Mucosa of rectum (tissue), 2 donors: Measurements from ENCODE around the gene RSRC1.
"Not testable (repeated sequence)": the region's sequence is repeated elsewhere in the genome, so short reads cannot be mapped to it uniquely, and the experiment has no call there.

Source experiments
- H3K27ac ChIP-seq, 2 donors: one replicate each; pipeline ENCODE4 v1.7.0; 2013; ENCODE audit warnings: inconsistent platforms in 2 of 2, low read depth in 2 of 2, low read length in 2 of 2
- H3K27me3 ChIP-seq, 2 donors: one replicate each; pipeline ENCODE4 v1.7.0; 2013; ENCODE audit warnings: low read length in 2 of 2; ENCODE audit not compliant: control insufficient read depth in 2 of 2, insufficient read depth in 2 of 2
- H3K36me3 ChIP-seq, 2 donors: one replicate each; pipeline ENCODE4 v1.7.0; 2013; ENCODE audit warnings: low read length in 2 of 2; ENCODE audit not compliant: control insufficient read depth in 2 of 2, insufficient read depth in 2 of 2
- H3K4me1 ChIP-seq, 2 donors: one replicate each; pipeline ENCODE4 v1.7.0; 2013; ENCODE audit warnings: low read length in 2 of 2, mild to moderate bottlenecking in 1 of 2; ENCODE audit not compliant: control insufficient read depth in 2 of 2, insufficient read depth in 2 of 2
- H3K4me3 ChIP-seq, 2 donors: one replicate each; pipeline ENCODE4 v1.7.0; 2013; ENCODE audit warnings: low read length in 2 of 2
- H3K9ac ChIP-seq, 2 donors: one replicate each; pipeline ENCODE4 v1.7.0; 2013; ENCODE audit warnings: low read length in 2 of 2, low read depth in 1 of 2, mild to moderate bottlenecking in 1 of 2
- H3K9me3 ChIP-seq, 2 donors: one replicate each; pipeline ENCODE4 v1.7.0; 2013; ENCODE audit warnings: low read length in 2 of 2; ENCODE audit not compliant: control insufficient read depth in 2 of 2
- donor health status: healthy.
- donor health status: Normal muscosa, but diverticular disease.

The RSRC1 gene

GRCh38 chr3:158494673-158495072 lies 384.8 kb downstream of the RSRC1 start:
- Histone ChIP-seq H3K36me3 (no peaks in the 10 kb centered on the region), H3K27me3 (no peaks in the 10 kb centered on the region), H3K4me3 (no peak overlapping the region)

GRCh38 chr3:158495398-158495902 lies 385.6 kb downstream of the RSRC1 start:
- H3K9ac ChIP-seq, H3K4me3 ChIP-seq, H3K27me3 ChIP-seq, H3K36me3 ChIP-seq, H3K9me3 ChIP-seq, H3K4me1 ChIP-seq, H3K27ac ChIP-seq: not testable (repeated sequence)

More at GRCh38 chr3:158494673-158495072, 384.8 kb downstream of the RSRC1 start:
- no peaks in the 10 kb centered on the region for H3K9me3 ChIP-seq
- no peak overlapping the region for H3K9ac ChIP-seq
- no peak overlapping the region for H3K27ac ChIP-seq
- peaks cover 2 to 3% of the 10 kb centered on the region in 2 donors for H3K4me1 ChIP-seq

GRCh38 chr3:158505117-158505516 lies 395.2 kb downstream of the RSRC1 start:
- Histone ChIP-seq H3K9ac (no peak overlapping the region), H3K4me3 (no peak overlapping the region), H3K9me3 (no peaks in the 10 kb centered on the region), H3K27me3 (no peaks in the 10 kb centered on the region), H3K27ac (no peak overlapping the region), H3K36me3 (no peaks in the 10 kb centered on the region), H3K4me1 (no peaks in the 10 kb centered on the region)

GRCh38 chr3:158506456-158506855 lies 396.6 kb downstream of the RSRC1 start:
- no peak overlapping the region for H3K4me3 ChIP-seq
- no peaks in the 10 kb centered on the region for H3K4me1 ChIP-seq
- H3K36me3 ChIP-seq: no peaks in the 10 kb centered on the region
- H3K9me3 ChIP-seq: no peaks in the 10 kb centered on the region
- no peak overlapping the region for H3K9ac ChIP-seq
- no peak overlapping the region for H3K27ac ChIP-seq
- no peaks in the 10 kb centered on the region for H3K27me3 ChIP-seq

GRCh38 chr3:158508481-158508880 lies 398.6 kb downstream of the RSRC1 start:
- Histone ChIP-seq H3K4me3 (no peak overlapping the region), H3K36me3 (no peaks in the 10 kb centered on the region), H3K27ac (no peak overlapping the region), H3K9me3 (no peaks in the 10 kb centered on the region), H3K9ac (no peak overlapping the region), H3K4me1 (no peaks in the 10 kb centered on the region), H3K27me3 (no peaks in the 10 kb centered on the region)

GRCh38 chr3:158509891-158510290 lies 400.0 kb downstream of the RSRC1 start:
- Histone ChIP-seq H3K9ac (no peak overlapping the region), H3K36me3 (no peaks in the 10 kb centered on the region), H3K27me3 (no peaks in the 10 kb centered on the region), H3K4me3 (no peak overlapping the region), H3K27ac (no peak overlapping the region), H3K4me1 (no peaks in the 10 kb centered on the region), H3K9me3 (no peaks in the 10 kb centered on the region)

GRCh38 chr3:158516729-158517128 lies 406.8 kb downstream of the RSRC1 start:
- not testable (repeated sequence) for H3K9me3 ChIP-seq, H3K4me1 ChIP-seq, H3K4me3 ChIP-seq, H3K9ac ChIP-seq, H3K36me3 ChIP-seq, H3K27me3 ChIP-seq, H3K27ac ChIP-seq

GRCh38 chr3:158519776-158520175 lies 409.9 kb downstream of the RSRC1 start:
- Histone ChIP-seq H3K9ac (no peak overlapping the region), H3K4me3 (no peak overlapping the region), H3K4me1 (no peaks in the 10 kb centered on the region), H3K27ac (no peak overlapping the region), H3K36me3 (no peaks in the 10 kb centered on the region), H3K27me3 (no peaks in the 10 kb centered on the region), H3K9me3 (no peaks in the 10 kb centered on the region)

- no peak overlapping the region for H3K27ac ChIP-seq
These were observed 410.5 kb downstream of the RSRC1 start for GRCh38 chr3:158520433-158520832.

GRCh38 chr3:158522221-158523136 lies 412.6 kb downstream of the RSRC1 start:
- H3K36me3 ChIP-seq: no peaks in the 10 kb centered on the region
- no peak overlapping the region for H3K4me3 ChIP-seq
- no peak overlapping the region for H3K27ac ChIP-seq
- no peaks in the 10 kb centered on the region for H3K9me3 ChIP-seq
- no peaks in the 10 kb centered on the region for H3K4me1 ChIP-seq
- H3K9ac ChIP-seq: no peak overlapping the region
- no peaks in the 10 kb centered on the region for H3K27me3 ChIP-seq

More at GRCh38 chr3:158520433-158520832, 410.5 kb downstream of the RSRC1 start:
- Histone ChIP-seq H3K4me3 (no peak overlapping the region), H3K9ac (no peak overlapping the region), H3K4me1 (no peaks in the 10 kb centered on the region), H3K27me3 (no peaks in the 10 kb centered on the region), H3K36me3 (no peaks in the 10 kb centered on the region), H3K9me3 (no peaks in the 10 kb centered on the region)
